GM12892 (cell line): ENCODE data around the gene USHBP1.

Experiments used
- POLR2A ChIP-seq: IDR thresholded peaks from 2 replicates; pipeline ENCODE4 v1.6.1; 2011; ENCODE audit warnings: low read depth, low read length, control low read depth
- POLR2AphosphoS5 ChIP-seq: IDR thresholded peaks from 2 replicates; pipeline ENCODE4 v1.6.1; 2011; ENCODE audit warnings: low read depth, low read length, control low read depth
- TAF1 ChIP-seq: IDR thresholded peaks from 2 replicates; pipeline ENCODE4 v1.6.1; 2011; ENCODE audit warnings: low read depth, mild to moderate bottlenecking, control low read depth, low read length, borderline replicate concordance

DNA sequence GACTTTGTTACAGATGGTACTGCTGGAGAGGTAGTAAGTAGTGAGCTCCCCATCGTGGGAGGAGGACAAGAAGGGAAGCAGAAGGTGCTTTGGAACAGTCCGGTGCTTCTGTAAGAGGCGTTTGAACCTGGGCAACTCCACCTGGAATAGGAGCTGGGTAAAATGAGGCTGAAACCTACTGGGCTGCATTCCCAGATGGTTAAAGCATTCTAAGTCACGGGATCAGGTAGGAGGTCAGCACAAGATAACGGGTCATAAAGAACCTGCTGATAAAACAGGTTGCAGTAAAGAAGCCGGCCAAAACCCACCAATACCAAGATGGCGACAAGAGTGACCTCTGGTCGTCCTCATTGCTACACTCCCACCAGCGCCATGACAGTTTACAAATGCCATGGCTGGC lies 22.2 kb upstream of the USHBP1 start:
- no peak for TF ChIP-seq TAF1
- TF ChIP-seq POLR2AphosphoS5 = no peak
- TF ChIP-seq POLR2A = no peak
